ENCODE measurements around the gene APLNR. TPM values are rescaled to one million over a fixed set of nuclear protein-coding genes. Genes with fewer than 3 reads are reported as not detected.

APLNR gene
- total RNA-seq: 6.7 and 11.5 TPM in 2 replicates

GRCh38 chr11:57237204-57237681 lies at the start of gene APLNR:
APLNR (minus strand) TSS chr11:57237250; CDS start chr11:57237004, 246 bp downstream.

Other genes with a start within 250 kb of the APLNR start
- not detected in 2 replicates for gene OR5AK2, start 248.3 kb downstream of the APLNR start, total RNA-seq
- 0.16 and 0.31 TPM in 2 replicates for gene LRRC55, start 55.3 kb downstream of the APLNR start, total RNA-seq
- gene TNKS1BP1, start 87.7 kb upstream of the APLNR start, total RNA-seq: 54.4 and 66.6 TPM in 2 replicates
- 69.5 and 85.6 TPM in 2 replicates for gene SSRP1, start 98.6 kb upstream of the APLNR start, total RNA-seq
- not detected in 2 replicates for gene P2RX3, start 101.1 kb upstream of the APLNR start, total RNA-seq
- not detected in 2 replicates for gene PRG3, start 143.9 kb upstream of the APLNR start, total RNA-seq
- gene PRG2, start 153.4 kb upstream of the APLNR start, total RNA-seq: 0.25 and 0.32 TPM in 2 replicates
- gene SLC43A3, start 189.9 kb upstream of the APLNR start, total RNA-seq: 24.4 and 56.5 TPM in 2 replicates
- gene RTN4RL2, start 223.3 kb upstream of the APLNR start, total RNA-seq: 0.19 TPM in 1 of 2 replicates, not detected in the other